Astrocyte (in vitro differentiated cells and primary cell): ENCODE results near the gene ACTA2.

ENCODE experiments used
- CTCF ChIP-seq: IDR thresholded peaks from 2 replicates; pipeline ENCODE4 v1.5.1; 2011; ENCODE audit warnings: low read depth, mild to moderate bottlenecking, inconsistent platforms, low read length, moderate library complexity; ENCODE audit not compliant: insufficient read depth
- EZH2 ChIP-seq: IDR thresholded peaks from 2 replicates; pipeline ENCODE4 v1.6.1; 2012; ENCODE audit warnings: mild to moderate bottlenecking, low read length, inconsistent platforms; ENCODE audit not compliant: insufficient read depth

- TF ChIP-seq CTCF (no peak), EZH2 (no peak)
Observed at GRCh38 chr10:89001024-89001728, 48.6 kb upstream of the ACTA2 start.
